Measurements from ENCODE around the gene TMEM272.

TMEM272 gene

DNA sequence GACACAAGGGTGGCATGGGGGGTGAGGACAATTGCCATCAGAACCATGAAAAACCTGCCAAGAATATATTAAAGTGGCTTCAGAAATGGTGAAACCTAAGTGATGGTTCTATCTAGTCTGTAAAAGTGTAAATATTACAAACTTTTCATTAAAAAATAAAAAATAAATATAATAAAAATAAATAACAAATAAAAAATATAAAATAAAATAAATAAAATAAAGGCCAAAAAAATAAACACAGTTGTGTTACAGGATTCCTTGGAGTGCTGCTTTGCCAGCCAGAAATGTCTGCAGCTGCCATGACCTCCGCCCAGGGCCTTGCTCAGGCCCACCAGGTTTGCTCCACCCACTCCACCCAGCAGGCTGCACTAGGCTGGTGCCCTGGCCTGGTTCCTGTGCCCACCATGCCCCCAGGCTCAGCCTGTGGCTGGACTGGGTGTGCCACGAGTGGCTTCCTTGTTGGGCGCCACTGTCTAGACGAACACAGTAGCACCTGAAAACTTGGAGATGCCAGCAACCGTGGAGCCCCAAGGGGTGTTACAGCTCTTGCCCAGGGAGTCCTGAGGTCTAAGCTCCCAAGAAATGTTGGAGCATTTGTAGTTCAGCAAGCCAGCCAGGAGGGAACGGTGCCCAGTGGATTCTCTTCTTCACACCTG, 37.7 kb upstream of the TMEM272 start:
- H3K27ac Mint-ChIP-seq = no peak overlapping the region
- H3K9me3 Mint-ChIP-seq = no peaks in the 10 kb centered on the region
- no peaks in the 10 kb centered on the region for H3K4me1 Mint-ChIP-seq
- peaks cover 3% of the 10 kb centered on the region for H3K36me3 Mint-ChIP-seq (ENCODE audit: low read depth)
- TF ChIP-seq, protein P1, sequence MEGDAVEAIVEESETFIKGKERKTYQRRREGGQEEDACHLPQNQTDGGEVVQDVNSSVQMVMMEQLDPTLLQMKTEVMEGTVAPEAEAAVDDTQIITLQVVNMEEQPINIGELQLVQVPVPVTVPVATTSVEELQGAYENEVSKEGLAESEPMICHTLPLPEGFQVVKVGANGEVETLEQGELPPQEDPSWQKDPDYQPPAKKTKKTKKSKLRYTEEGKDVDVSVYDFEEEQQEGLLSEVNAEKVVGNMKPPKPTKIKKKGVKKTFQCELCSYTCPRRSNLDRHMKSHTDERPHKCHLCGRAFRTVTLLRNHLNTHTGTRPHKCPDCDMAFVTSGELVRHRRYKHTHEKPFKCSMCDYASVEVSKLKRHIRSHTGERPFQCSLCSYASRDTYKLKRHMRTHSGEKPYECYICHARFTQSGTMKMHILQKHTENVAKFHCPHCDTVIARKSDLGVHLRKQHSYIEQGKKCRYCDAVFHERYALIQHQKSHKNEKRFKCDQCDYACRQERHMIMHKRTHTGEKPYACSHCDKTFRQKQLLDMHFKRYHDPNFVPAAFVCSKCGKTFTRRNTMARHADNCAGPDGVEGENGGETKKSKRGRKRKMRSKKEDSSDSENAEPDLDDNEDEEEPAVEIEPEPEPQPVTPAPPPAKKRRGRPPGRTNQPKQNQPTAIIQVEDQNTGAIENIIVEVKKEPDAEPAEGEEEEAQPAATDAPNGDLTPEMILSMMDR (IDR thresholded peaks at IDR 0.05; ENCODE audit: unreplicated experiment in 3 of 3) = no peak
- H3K4me3 Mint-ChIP-seq = no peak overlapping the region
- no peaks in the 10 kb centered on the region for H3K27me3 Mint-ChIP-seq (ENCODE audit: low read depth)

- no peak overlapping the region for H3K27ac Mint-ChIP-seq
- no peaks in the 10 kb centered on the region for H3K27me3 Mint-ChIP-seq (ENCODE audit: low read depth)
- no peak overlapping the region for H3K4me3 Mint-ChIP-seq
- H3K4me1 Mint-ChIP-seq = no peaks in the 10 kb centered on the region
- H3K9me3 Mint-ChIP-seq = no peaks in the 10 kb centered on the region
- peaks cover 3% of the 10 kb centered on the region for H3K36me3 Mint-ChIP-seq (ENCODE audit: low read depth)
- TF ChIP-seq, protein P1 (IDR thresholded peaks at IDR 0.05; ENCODE audit: unreplicated experiment in 3 of 3) = no peak
These were observed 36.3 kb upstream of the TMEM272 start for GRCh38 chr13:51881296-51881695.

DNA sequence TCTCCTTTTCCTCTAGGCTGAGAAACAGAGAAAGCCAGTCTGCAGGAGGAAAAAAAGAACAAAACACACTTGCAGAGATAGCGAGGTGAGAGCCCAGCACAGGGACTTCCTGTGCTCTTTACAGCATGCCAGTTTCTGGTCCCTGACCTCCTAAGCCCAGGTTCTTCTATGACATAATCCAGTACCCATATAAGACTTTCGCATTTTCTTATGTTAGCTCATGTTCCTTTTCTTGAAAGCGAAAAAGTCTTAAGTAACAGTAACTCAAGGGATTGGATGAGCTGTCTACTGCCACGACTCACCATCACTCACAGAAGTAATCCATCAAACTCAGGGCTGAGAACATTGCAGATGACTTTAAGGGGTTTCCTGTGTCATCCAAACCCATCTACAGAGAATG, 34.2 kb upstream of the TMEM272 start:
- Mint-ChIP-seq H3K27me3 (ENCODE audit: low read depth) (no peaks in the 10 kb centered on the region), H3K36me3 (ENCODE audit: low read depth) (peaks cover 3% of the 10 kb centered on the region), H3K27ac (no peak overlapping the region), H3K4me3 (no peak overlapping the region), H3K9me3 (no peaks in the 10 kb centered on the region), H3K4me1 (peaks cover 10% of the 10 kb centered on the region)
- TF ChIP-seq, protein P1 (IDR thresholded peaks at IDR 0.05; ENCODE audit: unreplicated experiment in 3 of 3) = no peak

GRCh38 chr13:51874651-51875050, 29.7 kb upstream of the TMEM272 start:
- peak overlapping the region in 2 of 3 experiments; percentile 57 to 61 for H3K27ac Mint-ChIP-seq
- H3K4me1 Mint-ChIP-seq = peaks cover 15% of the 10 kb centered on the region
- no peaks in the 10 kb centered on the region for H3K9me3 Mint-ChIP-seq
- peaks cover under 1% of the 10 kb centered on the region for H3K36me3 Mint-ChIP-seq (ENCODE audit: low read depth)
- peaks cover 5% of the 10 kb centered on the region for H3K27me3 Mint-ChIP-seq (ENCODE audit: low read depth)
- H3K4me3 Mint-ChIP-seq = no peak overlapping the region
- TF ChIP-seq, protein P1 (IDR thresholded peaks at IDR 0.05; ENCODE audit: unreplicated experiment in 3 of 3) = no peak

DNA sequence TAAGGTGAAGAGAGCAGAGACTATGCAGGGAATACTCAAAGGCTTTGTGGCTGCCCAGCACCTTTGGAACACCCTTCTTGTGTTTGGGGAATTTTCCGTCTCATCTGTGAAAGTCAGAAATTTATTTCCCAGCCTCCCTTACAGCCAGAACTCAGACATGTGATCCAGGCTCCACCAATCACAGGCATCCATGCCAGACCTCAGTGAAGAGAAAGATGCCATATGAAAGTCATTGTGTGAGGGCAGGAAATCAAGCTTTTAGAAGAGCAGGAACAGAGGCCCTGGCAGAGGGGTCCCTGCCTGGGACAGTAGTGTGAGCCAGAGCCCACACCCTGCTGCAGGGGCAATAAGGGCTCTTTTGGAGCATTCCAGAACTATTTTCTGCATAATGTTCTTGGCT, 28.9 kb upstream of the TMEM272 start:
- no peaks in the 10 kb centered on the region for H3K9me3 Mint-ChIP-seq

More for the DNA sequence above, 28.9 kb upstream of the TMEM272 start:
- H3K4me1 Mint-ChIP-seq = peaks cover 15% of the 10 kb centered on the region
- peaks cover 5% of the 10 kb centered on the region for H3K27me3 Mint-ChIP-seq (ENCODE audit: low read depth)
- no peak overlapping the region for H3K27ac Mint-ChIP-seq
- no peaks in the 10 kb centered on the region for H3K36me3 Mint-ChIP-seq (ENCODE audit: low read depth)
- H3K4me3 Mint-ChIP-seq = no peak overlapping the region
- TF ChIP-seq, protein P1 (IDR thresholded peaks at IDR 0.05; ENCODE audit: unreplicated experiment in 3 of 3) = no peak

Data from nephron (organoid).